Nucleus accumbens (tissue), 56 donors: ENCODE data around the gene SGCE.

Experiments
- DNase-seq, 56 donors: peaks; one replicate each; lab custom pipeline; 2025; lab: John Stamatoyannopoulos, UW

Gene SGCE

GRCh38 chr7:94662548-94662947 is 6.6 kb upstream of the SGCE start:
- DNase-seq, result no peak

DNA sequence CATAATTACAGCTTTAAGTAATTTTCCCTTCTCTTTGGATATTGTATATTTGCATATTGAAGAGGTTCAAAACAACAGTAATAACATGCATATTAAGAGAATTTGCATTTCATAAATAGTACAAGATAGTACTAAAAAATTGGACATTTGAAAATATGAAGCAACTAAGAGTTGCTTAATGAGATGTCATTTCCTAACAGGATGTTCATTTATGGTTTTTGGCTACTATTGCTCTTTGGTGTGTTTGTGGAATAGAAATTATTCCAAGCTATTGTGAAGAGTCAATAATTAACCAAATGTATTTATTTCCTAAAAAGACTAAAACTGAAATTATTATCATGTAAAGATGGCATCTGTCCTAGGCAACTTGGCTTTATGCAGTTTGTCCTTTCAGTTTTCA is 4.1 kb upstream of the SGCE start:
- no peak for DNase-seq

GRCh38 chr7:94658826-94659225 is 2.9 kb upstream of the SGCE start:
- DNase-seq, result no peak

GRCh38 chr7:94657771-94658693 is 2.1 kb upstream of the SGCE start:
- DNase-seq, result peak; percentile 20 to 97 (median 85)

DNA sequence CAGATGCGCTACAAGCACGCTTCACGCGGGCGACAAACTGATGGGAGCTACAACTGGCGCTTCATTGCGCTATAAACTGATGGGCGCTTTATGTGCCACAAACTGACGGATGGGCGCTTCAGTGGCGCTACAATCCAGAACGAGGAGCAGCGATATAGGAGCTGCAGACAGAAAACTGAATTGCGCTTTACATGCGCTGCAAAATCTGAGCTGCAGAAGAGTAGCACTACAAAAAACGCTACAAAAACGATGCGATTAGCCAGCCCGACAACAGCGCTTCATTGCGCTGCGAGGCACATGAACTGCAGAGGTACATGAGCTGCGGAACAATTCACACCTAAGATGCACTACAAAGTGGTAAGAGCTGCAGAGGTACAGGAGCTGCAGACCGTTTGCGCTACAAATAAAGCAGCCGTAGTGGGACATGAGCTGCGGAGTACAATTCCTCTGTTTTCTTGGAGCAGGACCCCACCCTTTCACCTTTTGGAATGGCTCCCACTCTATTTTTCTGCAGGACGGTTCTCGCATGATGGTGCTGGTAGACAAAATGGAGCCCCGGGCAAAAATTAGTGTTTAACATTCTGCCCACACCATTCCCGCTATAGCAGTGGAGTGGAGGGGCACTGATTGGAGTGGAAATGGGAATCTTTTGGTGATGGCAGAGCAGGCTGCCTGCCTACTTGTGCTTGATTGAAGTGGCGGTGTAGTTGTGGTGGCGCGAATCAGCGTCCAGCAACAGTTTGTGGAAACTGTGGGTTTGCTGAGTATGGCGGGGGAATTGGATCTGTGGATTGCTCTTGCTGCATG is 1.2 kb upstream of the SGCE start:
- peak in 19 of 56 donors; percentile 7 to 61 (median 33) for DNase-seq

DNA sequence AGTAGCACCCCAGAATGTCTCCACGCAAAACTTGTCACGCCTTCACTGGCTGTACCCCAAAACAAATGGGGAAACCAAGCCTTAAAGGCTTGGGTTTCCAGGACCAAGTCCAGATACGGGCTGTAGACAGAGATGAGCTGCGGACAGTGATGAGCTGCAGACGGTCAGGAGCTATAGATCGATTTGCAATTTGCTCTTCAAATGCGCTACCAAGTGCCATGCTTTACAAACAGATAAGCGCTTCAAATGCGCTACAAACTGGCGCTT is 658 bp upstream of the SGCE start:
- DNase-seq, result peak in 1 of 56 donors; percentile 23

GRCh38 chr7:94655126-94655847 is 646 bp downstream of the SGCE start:
- peak in 29 of 56 donors; percentile 12 to 72 (median 41) for DNase-seq

DNA sequence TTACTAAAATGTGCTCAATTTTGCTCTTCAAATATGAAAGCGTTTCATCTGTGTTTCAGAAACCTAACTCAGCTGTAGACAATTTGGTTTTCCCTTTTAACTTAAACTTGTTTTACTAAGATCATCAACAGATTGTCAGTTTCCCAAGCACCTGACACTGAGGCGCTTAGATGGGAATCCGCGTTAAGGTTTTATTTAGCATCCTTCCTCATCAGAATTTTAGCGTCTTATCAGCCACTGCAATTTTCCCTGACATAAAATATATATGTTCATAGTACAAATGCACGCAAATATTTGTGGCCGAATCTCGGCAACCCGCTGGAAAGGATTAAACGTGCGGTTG is 1.2 kb downstream of the SGCE start:
- DNase-seq, result no peak

DNA sequence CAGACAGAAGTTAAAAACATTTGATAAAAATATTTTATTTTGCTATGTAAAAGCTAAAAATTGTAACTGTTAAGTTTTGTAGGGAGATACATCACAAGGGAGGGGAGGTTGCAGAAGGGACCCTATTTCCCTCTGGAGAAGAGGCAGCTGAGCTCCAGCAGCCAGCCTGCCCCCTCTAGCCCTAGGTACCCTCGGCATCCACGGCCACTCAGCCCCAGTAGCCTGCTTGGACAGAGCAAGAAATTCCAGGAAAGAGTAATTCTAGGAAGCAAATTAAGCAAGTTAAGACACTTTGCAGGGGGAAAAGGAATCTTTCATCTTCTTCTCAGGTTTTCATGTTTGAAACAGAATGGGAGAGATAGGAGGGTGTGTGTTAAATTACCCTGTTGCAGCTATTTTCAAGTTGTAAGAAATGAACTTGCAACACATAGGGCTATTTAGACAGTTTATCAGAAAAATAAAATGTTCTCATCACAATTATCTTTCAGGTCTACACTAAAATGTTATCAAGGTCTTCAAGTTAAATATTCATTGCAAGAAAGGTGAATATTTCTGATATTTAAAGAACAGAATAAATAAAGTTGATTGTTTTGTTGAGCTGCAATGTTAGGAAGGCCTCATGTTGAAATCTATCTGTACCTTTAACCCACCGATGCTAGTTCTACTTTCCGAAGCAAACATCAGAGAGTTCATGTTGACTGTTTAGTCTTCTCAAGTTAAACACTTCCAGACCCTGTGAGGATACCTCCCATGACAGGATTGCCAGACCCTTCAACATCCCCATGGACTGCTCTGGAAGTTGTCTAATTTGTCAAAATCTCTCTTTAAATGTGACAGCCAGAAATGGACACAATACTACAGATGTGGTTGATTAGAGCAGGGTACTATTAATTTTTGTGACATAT is 5.5 kb downstream of the SGCE start:
- no peak for DNase-seq

DNA sequence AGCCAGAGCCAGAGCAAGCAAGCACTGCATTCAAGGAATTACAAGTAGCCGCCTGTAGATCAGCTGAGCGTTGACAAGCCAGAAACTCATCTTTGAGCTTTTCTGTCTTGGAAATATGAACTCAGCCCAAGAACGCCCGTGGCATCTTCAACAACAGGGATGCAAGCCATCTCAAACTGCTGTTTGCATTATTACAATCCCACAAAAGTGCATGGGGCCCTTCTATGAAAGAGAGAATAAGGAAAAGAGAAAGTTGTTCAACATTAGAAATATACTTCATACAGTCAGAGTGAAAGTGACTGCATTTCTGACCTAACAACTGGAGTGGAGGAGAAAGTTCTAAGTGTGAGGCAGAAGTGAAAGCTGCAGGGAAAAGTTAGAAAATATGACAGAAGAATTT is 6.5 kb downstream of the SGCE start:
- no peak for DNase-seq

GRCh38 chr7:94648731-94649130 is 7.2 kb downstream of the SGCE start:
- DNase-seq, result no peak

GRCh38 chr7:94647295-94647694 is 8.6 kb downstream of the SGCE start:
- no peak for DNase-seq

DNA sequence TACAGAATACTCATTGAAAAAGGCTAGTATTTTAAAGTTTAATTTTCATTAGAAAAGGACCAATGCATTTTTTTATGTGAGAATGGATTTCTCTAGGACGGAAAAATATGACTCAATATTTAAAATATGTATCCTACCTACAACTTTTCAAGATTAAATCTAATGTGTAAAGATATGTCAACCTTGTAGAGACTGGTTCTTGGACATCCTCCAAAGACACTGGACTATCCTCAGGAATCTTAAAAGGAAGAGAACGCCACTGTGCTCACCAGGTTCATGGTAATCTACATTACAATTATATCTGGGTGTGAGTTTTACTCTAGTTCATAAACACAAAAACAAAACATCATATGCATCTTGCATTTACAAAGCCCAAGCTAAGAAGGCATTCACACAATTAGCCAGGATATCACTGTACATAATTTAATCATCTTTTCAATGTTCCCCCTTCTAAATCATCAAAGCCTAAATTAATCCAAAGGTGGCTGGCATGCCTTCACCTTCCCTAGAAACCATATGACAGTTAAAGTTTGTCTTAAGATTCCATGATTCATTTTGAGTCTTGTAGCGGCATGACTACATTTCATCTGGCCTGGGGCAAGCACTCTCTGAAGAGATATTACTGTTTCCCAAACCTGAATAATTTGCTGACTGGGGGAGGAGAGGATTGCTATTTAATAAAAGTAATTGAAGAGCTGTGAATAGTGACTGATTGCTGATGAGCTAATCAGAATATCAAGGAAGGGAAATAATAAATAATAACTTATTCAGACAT is 12.0 kb downstream of the SGCE start:
- DNase-seq, result no peak

GRCh38 chr7:94642838-94643653 is 12.9 kb downstream of the SGCE start:
- DNase-seq, result no peak

- DNase-seq, result no peak
Measured at GRCh38 chr7:94639384-94639783, 16.5 kb downstream of the SGCE start.

DNA sequence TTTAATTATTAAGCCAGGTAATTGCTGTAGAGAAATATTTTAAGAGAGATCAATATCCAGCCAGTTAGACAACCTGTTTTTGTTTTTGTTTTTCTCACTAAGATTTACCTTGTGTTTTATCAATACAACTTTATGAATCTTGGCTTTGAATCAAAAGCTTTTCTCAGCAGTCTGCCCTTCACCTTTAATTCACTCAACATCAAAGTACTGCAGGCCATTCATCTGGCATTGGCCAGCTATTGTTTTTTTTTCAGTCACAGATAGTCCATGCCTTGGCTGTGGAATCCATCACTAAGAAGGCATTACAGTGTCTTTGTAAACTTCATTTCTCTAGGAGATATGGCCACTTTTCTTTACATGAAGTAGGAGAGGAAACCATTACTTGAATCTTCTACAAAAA is 20.2 kb downstream of the SGCE start:
- no peak for DNase-seq

GRCh38 chr7:94634502-94634901 is 21.4 kb downstream of the SGCE start:
- no peak for DNase-seq

DNA sequence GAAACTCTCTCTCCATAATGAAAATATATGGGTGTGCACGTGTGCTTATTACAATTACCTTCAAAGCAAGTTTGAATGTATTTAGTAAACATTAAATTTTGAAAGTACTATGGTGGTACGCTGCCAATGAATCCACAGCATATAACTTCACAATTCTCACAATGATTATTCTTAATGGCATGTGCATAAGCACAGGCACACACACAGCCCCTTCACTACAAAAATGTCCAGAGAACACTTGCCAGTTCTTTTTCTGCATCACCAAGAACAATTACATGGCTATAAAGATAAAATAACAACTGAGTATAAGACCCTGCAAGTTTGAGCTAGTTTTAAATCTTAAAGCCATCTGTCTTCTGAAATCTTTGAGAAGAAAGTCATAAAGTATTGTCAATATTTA is 22.2 kb downstream of the SGCE start:
- no peak for DNase-seq

DNA sequence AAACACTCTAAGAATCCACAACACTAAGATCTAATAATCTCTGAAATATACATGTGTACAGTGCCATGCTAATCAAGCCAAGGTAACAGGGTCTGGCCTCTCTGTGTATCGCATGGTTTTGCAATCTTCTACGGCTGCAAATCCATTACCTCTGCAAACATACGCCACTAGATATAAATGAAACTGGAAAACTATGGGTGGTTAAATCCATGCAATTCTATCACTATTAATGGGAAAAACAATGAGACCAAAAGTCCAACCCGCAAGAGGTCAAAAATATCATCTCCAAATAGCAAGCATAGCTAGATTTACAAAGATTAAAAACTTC is 23.0 kb downstream of the SGCE start:
- no peak for DNase-seq
